GM12891 (cell line): ENCODE data around the gene PLSCR2. TPM values are rescaled to one million over a fixed set of nuclear protein-coding genes. Genes with fewer than 3 reads are reported as not detected.

Source experiments
- DNase-seq: peaks from one replicate; pipeline ENCODE4 v3.0.0; 2011; ENCODE audit warnings: low spot score; ENCODE audit not compliant: insufficient read length
- FAIRE-seq: peaks from 2 replicates; lab custom pipeline; 2011; peaks lifted over from hg19 to GRCh38; lab: Jason Lieb, UNC
- PAX5 ChIP-seq: IDR thresholded peaks from 2 replicates; pipeline ENCODE4 v1.6.1; 2011; ENCODE audit warnings: low read length, moderate library complexity, mild to moderate bottlenecking; ENCODE audit not compliant: insufficient read depth, severe bottlenecking
- POLR2A ChIP-seq: IDR thresholded peaks from 2 replicates; pipeline ENCODE4 v1.6.1; 2011; ENCODE audit warnings: low read depth, low read length, control low read depth
- POLR2AphosphoS5 ChIP-seq: IDR thresholded peaks from 2 replicates; pipeline ENCODE4 v1.6.1; 2011; ENCODE audit warnings: low read depth, low read length, control low read depth
- POU2F2 ChIP-seq: IDR thresholded peaks from 2 replicates; pipeline ENCODE4 v1.6.1; 2011; ENCODE audit warnings: low read depth, mild to moderate bottlenecking, control low read depth, low read length, moderate library complexity
- SPI1 ChIP-seq: IDR thresholded peaks from 2 replicates; pipeline ENCODE4 v1.6.1; 2011; ENCODE audit warnings: low read depth, low read length, control low read depth
- TAF1 ChIP-seq: IDR thresholded peaks from 2 replicates; pipeline ENCODE4 v1.6.1; 2011; ENCODE audit warnings: low read depth, low read length, control low read depth
- polyA plus RNA-seq: library from polyadenylated mRNA; unstranded; fragments of >200 nt; gene quantifications from one replicate; pipeline ENCODE4 v1.2.1, GENCODE V29; 2012; ENCODE audit warnings: low read depth, missing spikeins, inconsistent platforms; ENCODE audit not compliant: missing spikeins

The PLSCR2 gene, protein sequence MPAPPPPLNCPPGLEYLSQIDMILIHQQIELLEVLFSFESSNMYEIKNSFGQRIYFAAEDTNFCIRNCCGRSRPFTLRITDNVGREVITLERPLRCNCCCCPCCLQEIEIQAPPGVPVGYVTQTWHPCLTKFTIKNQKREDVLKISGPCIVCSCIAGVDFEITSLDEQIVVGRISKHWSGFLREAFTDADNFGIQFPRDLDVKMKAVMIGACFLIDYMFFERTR
- not detected for polyA plus RNA-seq

- FAIRE-seq (peak; percentile 94), DNase-seq (peak; percentile 80)
- TF ChIP-seq PAX5 (no peak), POLR2AphosphoS5 (no peak), SPI1 (no peak), POLR2A (no peak), POU2F2 (no peak), TAF1 (no peak)
These were observed at the start of gene PLSCR2 for GRCh38 chr3:146469150-146470017. Gene PLSCR2, minus strand, starts transcription at chr3:146469561. Its CDS starts 9,657 bp downstream, at chr3:146459904.

DNA sequence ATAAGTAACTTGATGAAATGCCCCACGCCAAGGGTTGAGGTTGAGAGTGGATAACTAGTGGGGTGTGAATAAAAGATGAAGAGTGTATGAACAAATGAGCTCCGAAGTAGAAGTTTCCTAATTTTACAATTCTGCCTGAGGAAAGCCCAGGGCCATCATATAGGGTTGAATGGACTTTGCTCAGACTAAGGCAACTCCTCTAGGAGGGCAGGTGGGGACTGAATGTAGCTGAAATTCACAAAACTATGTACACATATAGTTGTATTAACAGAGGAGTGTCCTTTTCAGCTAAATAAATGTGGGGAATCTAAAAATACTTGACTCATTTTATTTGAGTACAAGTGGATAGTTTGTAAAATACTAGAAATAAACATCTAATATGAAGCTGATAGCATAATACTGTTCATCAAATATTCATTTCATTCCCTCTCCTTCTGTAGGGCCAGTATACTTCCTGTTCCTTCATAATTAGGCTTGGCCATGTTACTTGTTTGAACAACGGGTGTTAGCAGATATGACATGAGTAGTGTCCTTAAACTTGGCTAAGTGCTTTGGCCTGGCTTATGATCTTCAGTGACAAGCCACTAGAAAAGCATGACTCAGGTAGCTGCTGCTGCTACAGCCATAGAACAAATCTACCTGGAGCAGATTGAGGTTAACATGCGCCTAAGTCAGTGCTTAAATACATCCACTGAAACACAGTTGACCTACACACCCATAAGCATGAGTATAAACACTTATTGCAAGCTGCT, 48.5 kb upstream of the PLSCR2 start:
- FAIRE-seq (peak; percentile 54), DNase-seq (no peak)
- no peak for TF ChIP-seq POLR2A
- TF ChIP-seq TAF1, result no peak
- no peak for TF ChIP-seq SPI1
- no peak for TF ChIP-seq POU2F2
- TF ChIP-seq POLR2AphosphoS5, result no peak
- no peak for TF ChIP-seq PAX5

DNA sequence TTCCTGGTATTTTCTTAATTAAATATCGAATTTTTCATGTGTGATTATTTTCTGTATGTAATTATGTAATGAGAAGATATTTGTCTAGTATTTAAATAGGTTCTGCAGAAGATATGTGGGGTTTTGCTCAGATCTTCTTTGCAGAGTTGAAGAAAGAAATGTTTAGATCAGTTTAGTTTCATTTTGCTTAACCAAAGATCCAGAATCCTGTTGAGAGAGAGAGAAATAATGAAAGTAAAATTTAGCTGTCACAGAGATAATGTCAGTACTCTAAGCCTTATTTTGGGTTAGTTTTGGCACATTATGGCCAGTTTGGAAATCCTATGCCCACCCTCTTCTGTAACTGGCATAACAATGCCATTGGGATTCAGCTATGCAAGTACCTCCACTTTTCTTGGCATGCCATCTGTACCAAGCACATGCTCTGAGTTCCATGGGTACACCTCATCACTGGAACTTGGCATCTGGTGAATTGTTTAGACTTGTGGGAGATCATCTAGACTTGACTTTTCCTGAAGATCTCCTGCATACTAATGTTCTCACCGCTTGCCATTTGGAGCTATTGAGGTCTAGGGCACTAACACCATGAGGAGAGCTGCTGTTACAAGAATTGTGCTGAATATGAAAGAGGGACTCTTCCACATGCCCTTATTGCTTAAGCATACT, 44.2 kb upstream of the PLSCR2 start:
- TF ChIP-seq POU2F2 (no peak), TAF1 (no peak), SPI1 (no peak), POLR2A (no peak), PAX5 (no peak), POLR2AphosphoS5 (no peak)
- no peak for DNase-seq
- no peak for FAIRE-seq

- no peak for FAIRE-seq
- no peak for TF ChIP-seq POLR2A
- TF ChIP-seq PAX5, result no peak
- TF ChIP-seq POLR2AphosphoS5, result no peak
- TF ChIP-seq SPI1, result no peak
- no peak for TF ChIP-seq TAF1
- no peak for DNase-seq
These were observed 42.2 kb upstream of the PLSCR2 start for GRCh38 chr3:146511402-146512134.

DNA sequence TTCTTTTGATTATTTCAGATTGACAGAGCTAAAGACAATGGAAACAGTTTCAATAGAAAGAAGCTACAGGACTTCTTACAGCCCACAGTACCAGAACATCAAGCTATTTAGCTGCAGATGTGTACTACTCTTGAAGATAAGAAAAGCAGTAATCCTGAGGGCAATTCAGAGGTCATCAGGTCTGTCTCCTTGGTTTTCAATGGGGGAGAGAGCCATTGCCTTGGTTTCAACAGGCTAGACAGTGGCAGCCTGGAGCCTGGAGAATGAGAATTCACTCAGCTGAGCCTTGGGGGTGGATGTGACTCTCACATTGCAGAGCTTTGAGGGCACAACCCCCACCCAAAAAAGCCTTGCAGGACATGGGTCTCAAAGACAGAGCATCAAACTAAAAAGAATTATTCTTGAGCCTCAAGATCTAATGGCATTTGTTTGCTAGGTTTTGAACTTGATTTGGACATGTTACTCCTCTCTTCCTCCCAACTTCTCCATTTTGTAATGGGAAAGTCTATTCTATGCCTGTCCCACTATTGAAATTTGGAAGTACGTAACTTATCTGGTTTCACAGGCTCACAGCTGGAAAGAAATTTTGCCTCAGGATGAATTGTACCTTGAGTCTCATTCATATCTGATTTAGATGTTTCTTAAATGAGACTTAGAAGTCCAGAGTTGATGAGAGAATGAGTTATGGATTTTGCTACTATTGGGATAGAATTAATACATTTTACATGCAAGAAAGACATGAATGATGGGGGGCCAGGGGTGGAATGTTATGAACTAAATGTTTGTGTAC, 38.2 kb upstream of the PLSCR2 start:
- DNase-seq (no peak), FAIRE-seq (no peak)
- TF ChIP-seq POLR2A (no peak), PAX5 (no peak), POU2F2 (no peak), SPI1 (no peak), POLR2AphosphoS5 (no peak), TAF1 (no peak)

DNA sequence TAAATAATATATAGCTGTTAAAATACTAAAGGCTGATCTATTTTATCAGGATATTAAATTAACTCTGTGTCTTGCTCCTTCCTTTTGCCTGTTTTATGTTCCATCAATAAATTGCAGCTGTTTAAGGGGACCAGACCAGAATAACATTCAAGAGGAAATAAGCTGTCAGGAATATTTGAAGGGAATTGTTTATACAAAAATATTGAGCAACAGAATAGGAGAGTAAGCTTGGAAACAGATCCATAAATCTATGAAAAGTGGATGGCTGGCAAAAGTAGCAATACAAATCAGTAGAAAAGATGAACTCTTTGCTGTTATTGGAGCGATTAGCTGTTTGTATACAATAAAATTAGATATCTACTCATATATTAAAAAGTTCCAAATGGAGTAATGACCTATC, 36.2 kb upstream of the PLSCR2 start:
- TF ChIP-seq SPI1 (no peak), POLR2AphosphoS5 (no peak), POU2F2 (no peak), POLR2A (no peak)
- no peak for FAIRE-seq
- no peak for DNase-seq

- DNase-seq (no peak), FAIRE-seq (peak; percentile 23)
- no peak for TF ChIP-seq TAF1
- TF ChIP-seq POLR2A, result no peak
- TF ChIP-seq POLR2AphosphoS5, result no peak
- TF ChIP-seq SPI1, result no peak
- no peak for TF ChIP-seq PAX5
- TF ChIP-seq POU2F2, result no peak
These were observed 35.3 kb upstream of the PLSCR2 start for GRCh38 chr3:146504498-146505197.
